Right lobe of liver (tissue), 4 donors: ENCODE data around the gene ARHGAP8.
"Not testable (repeated sequence)": the region's sequence is repeated elsewhere in the genome, so short reads cannot be mapped to it uniquely, and the experiment has no call there.

Source experiments
- CTCF ChIP-seq, 4 donors: fragments of 200-600 bp in 3 of 4; fragments of 450-650 bp in 1 of 4; IDR thresholded peaks; one replicate each; pipeline versions ENCODE4 v1.5.1 to v1.8.0; 2016 to 2022; ENCODE audit warnings: antibody characterized with exemption in 4 of 4, mild to moderate bottlenecking in 2 of 4
- POLR2A ChIP-seq: fragments of 450-650 bp; IDR thresholded peaks from one replicate; pipeline ENCODE4 v1.6.1; 2017; ENCODE audit warnings: antibody characterized with exemption, mild to moderate bottlenecking
- donor health status: DM: no; HTN: no; CAD: no.
- donor health status: DM: no; HTN: no; CAD: no.
- donor health status: DM: no; HTN: yes; CAD: no.

- TF ChIP-seq CTCF (IDR thresholded peaks at IDR 0.05); POLR2A: not testable (repeated sequence)
Measured at GRCh38 chr22:44858819-44859218, 106.4 kb downstream of the ARHGAP8 start.
